Nephron (organoid): ENCODE data around the gene FES.
A peak's percentile ranks its signal among the peaks of the same experiment; 100 is the strongest.
"Not testable (repeated sequence)": the region's sequence is repeated elsewhere in the genome, so short reads cannot be mapped to it uniquely, and the experiment has no call there.

ENCODE experiments used
- H3K27ac Mint-ChIP-seq, 3 experiments: 2 replicates each; pipeline ENCODE4 v1.8.0; 2020; ENCODE audit warnings: mixed read lengths in 3 of 3, mild to moderate bottlenecking in 2 of 3, moderate library complexity in 1 of 3
- H3K27me3 Mint-ChIP-seq: 2 replicates; pipeline ENCODE4 v1.8.0; 2021; ENCODE audit warnings: low read depth, mild to moderate bottlenecking, moderate library complexity, mixed read lengths
- H3K36me3 Mint-ChIP-seq: 2 replicates; pipeline ENCODE4 v1.8.0; 2020; ENCODE audit warnings: low read depth, mixed read lengths
- H3K4me1 Mint-ChIP-seq: 2 replicates; pipeline ENCODE4 v1.8.0; 2020; ENCODE audit warnings: mixed read lengths
- H3K4me3 Mint-ChIP-seq, 3 experiments: 2 replicates each; pipeline ENCODE4 v1.8.0; 2020; ENCODE audit warnings: mild to moderate bottlenecking in 3 of 3, mixed read lengths in 3 of 3, moderate library complexity in 2 of 3
- H3K9me3 Mint-ChIP-seq: 2 replicates; pipeline ENCODE4 v1.8.0; 2020; ENCODE audit warnings: mixed read lengths
- CTCF ChIP-seq, 3 experiments: fragments of 200-600 bp; sonication (generic); IDR thresholded peaks; one replicate each; pipeline ENCODE4 v1.5.0; 2021; ENCODE audit warnings: antibody characterized with exemption in 3 of 3; ENCODE audit not compliant: unreplicated experiment in 3 of 3

The FES gene

DNA sequence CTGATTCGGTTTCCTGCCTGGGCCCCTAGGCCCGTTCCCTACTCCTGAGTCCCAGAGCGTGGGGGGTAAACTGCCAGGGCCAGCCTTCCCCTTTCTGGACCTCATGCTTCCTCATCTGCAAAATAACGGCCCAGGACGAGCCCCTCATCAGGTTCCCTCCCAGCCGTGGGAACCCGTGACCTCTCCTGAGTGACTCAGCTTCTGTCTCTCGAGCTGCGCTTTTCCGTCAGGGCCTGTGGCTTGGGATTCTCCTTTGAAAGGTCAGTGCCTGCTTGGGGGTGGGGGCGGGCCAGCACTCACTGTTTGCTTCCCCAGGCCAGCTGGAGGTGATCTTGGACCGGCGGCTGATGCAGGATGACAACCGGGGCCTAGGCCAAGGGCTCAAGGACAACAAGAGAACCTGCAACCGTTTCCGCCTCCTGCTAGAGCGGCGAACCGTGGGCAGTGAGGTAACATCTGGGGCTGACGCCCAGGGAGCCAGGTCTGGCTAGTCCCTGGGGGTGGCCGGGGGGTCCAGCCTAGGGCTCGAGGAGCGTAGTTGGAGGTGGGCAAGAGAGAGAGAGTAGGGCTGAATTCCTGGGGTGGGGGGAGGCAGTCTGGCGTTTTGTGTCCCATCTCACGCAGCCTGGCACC, 31.6 kb downstream of the FES start:
- Mint-ChIP-seq H3K9me3 (no peaks in the 10 kb centered on the region), H3K4me1 (peaks cover 12% of the 10 kb centered on the region), H3K36me3 (peaks cover 51% of the 10 kb centered on the region), H3K4me3 (no peak overlapping the region), H3K27ac (peak overlapping the region in 2 of 3 experiments; percentile 2 to 63), H3K27me3 (no peaks in the 10 kb centered on the region)
- no peak for TF ChIP-seq CTCF (IDR thresholded peaks at IDR 0.05; ENCODE audit: unreplicated experiment in 3 of 3)

DNA sequence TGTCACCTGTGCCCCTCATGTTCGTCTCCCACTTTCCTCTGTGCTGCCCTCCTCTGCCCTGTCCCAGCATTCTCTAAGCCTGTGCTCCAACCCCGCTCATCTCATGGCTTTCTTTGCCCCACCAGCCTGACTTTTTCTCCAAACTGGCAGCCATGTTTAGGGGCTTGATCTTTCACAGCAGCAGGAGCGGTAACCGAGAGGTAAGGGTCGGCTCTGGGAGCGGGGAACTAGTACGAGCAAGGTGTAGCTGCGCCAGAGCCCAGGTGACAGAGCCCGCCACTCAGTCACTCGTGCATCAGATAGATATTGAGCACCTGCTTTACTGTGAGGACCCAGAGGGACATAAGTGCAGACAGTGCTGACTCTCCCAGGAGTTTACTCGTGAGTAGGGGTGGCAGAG, 32.2 kb downstream of the FES start:
- Mint-ChIP-seq H3K4me3 (peak overlapping the region in 1 of 3 experiments; percentile 28), H3K27me3 (peaks cover 4% of the 10 kb centered on the region), H3K9me3 (no peaks in the 10 kb centered on the region), H3K36me3 (peaks cover 56% of the 10 kb centered on the region), H3K27ac (no peak overlapping the region), H3K4me1 (peaks cover 12% of the 10 kb centered on the region)
- no peak for TF ChIP-seq CTCF (IDR thresholded peaks at IDR 0.05; ENCODE audit: unreplicated experiment in 3 of 3)

- Mint-ChIP-seq H3K9me3 (no peaks in the 10 kb centered on the region), H3K27me3 (peaks cover 4% of the 10 kb centered on the region), H3K4me1 (peaks cover 12% of the 10 kb centered on the region), H3K36me3 (peaks cover 52% of the 10 kb centered on the region), H3K27ac (no peak overlapping the region), H3K4me3 (no peak overlapping the region)
- TF ChIP-seq CTCF (IDR thresholded peaks at IDR 0.05; ENCODE audit: unreplicated experiment in 3 of 3): no peak
Observed at GRCh38 chr15:90917569-90917968, 33.3 kb downstream of the FES start.

DNA sequence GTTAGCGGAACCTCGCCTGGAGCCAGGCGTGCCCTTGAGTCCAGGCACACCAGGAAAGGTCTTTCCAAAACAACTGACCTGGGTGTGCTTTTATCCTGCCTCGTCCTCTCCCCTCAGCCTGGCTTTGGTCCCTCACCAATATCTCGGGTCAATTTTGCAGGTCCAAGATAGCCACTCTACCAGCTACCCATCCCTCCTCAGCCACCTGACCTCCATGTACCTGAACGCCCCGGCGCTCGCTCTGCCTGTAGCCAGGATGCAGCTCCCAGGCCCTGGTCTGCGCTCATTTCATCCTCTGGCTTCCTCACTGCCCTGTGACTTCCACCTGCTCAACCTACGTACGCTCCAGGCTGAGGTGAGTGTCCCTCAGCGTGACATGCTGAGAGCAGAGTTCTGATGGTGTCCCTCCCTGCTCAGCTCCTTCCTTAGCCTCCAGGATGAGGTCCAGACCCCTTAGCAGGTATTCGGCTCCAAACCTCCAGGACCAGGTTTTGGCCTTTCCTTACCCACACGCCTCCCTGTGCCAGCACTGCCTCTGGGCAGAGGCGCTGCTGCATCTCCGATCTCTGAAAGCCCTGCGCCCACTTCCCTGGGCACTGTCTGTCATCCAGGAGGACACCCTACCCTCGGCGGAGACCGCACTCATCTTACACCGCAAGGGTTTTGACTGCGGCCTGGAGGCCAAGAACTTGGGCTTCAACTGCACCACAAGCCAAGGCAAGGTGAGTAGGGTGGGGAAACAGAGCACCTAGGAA, 33.9 kb downstream of the FES start:
- TF ChIP-seq CTCF (IDR thresholded peaks at IDR 0.05; ENCODE audit: unreplicated experiment in 3 of 3): no peak
- H3K9me3 Mint-ChIP-seq: no peaks in the 10 kb centered on the region
- H3K4me3 Mint-ChIP-seq: no peak overlapping the region
- peaks cover 12% of the 10 kb centered on the region for H3K4me1 Mint-ChIP-seq
- peaks cover 49% of the 10 kb centered on the region for H3K36me3 Mint-ChIP-seq
- peaks cover 4% of the 10 kb centered on the region for H3K27me3 Mint-ChIP-seq
- H3K27ac Mint-ChIP-seq: no peak overlapping the region

DNA sequence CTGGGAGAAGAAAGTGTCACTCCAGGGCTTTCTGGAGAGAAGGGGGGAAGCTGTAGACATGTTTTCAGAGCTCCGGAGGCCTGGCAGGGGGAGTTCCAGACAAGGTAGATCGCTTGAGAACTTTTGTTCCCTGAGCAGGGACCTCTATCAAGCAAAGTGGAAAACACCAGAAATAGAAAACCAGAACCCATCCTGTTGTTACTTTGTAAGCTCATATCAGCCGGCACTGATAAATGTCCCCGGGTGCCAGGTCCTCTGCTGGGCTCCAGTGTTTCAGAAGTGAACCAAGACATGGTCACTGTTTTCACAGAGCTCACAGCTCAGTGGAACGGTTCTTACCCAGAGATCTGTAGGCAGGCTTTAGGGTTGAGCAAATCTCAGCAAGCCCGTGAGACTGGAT, 34.5 kb downstream of the FES start:
- Mint-ChIP-seq H3K27me3 (peaks cover 4% of the 10 kb centered on the region), H3K27ac (no peak overlapping the region), H3K4me1 (peaks cover 12% of the 10 kb centered on the region), H3K4me3 (no peak overlapping the region), H3K36me3 (peaks cover 46% of the 10 kb centered on the region), H3K9me3 (no peaks in the 10 kb centered on the region)
- TF ChIP-seq CTCF (IDR thresholded peaks at IDR 0.05; ENCODE audit: unreplicated experiment in 3 of 3): no peak

DNA sequence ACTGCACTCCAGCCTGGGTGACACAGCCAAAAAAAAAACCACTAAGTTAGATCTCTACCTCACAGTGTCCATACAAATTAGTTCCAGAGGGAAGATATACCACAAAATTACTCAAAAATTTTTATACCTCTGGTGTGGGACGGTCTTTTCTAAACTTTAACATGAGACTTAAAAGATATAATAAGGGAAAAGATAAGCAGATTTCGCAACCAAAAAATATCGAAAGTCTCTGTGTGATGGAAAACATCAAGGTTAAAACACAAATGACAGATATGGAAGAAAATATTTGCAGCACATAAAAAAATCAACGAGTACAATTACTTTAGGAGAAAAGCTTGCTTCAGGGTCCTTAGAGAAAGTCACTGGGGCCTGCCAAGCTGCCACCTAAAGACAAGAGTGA, 37.6 kb downstream of the FES start:
- Mint-ChIP-seq H3K4me1 (no peaks in the 10 kb centered on the region), H3K9me3 (no peaks in the 10 kb centered on the region), H3K36me3 (peaks cover 33% of the 10 kb centered on the region), H3K27ac (no peak overlapping the region), H3K4me3 (no peak overlapping the region), H3K27me3 (peaks cover 4% of the 10 kb centered on the region)
- TF ChIP-seq CTCF (IDR thresholded peaks at IDR 0.05; ENCODE audit: unreplicated experiment in 3 of 3): no peak

GRCh38 chr15:90922712-90923322, 38.5 kb downstream of the FES start:
- H3K27me3 Mint-ChIP-seq, H3K9me3 Mint-ChIP-seq, H3K4me1 Mint-ChIP-seq, H3K27ac Mint-ChIP-seq, H3K4me3 Mint-ChIP-seq: not testable (repeated sequence)
- peaks cover 25% of the 10 kb centered on the region for H3K36me3 Mint-ChIP-seq
